Right atrium auricular region (tissue), 2 donors: ENCODE results near the gene PCDHGC3. TPM values are rescaled to one million over a fixed set of nuclear protein-coding genes. Genes with fewer than 3 reads are reported as not detected.

Experiments used
- DNase-seq: peaks from one replicate; pipeline ENCODE4 v3.0.0-alpha.2; 2019; ENCODE audit warnings: low spot score
- H3K27ac ChIP-seq, 2 donors: fragments of 200-600 bp; sonication (generic); 1 replicate in 1 of 2; 2 replicates in 1 of 2; pipeline ENCODE4 v1.5.1; 2016 to 2019
- H3K27me3 ChIP-seq, 2 donors: fragments of 200-600 bp; sonication (generic); one replicate each; pipeline versions ENCODE4 v1.5.1 to v1.6.0; 2017 to 2019
- H3K36me3 ChIP-seq: fragments of 200-600 bp; sonication (generic); one replicate; pipeline ENCODE4 v1.5.1; 2016
- H3K4me1 ChIP-seq, 2 donors: fragments of 200-600 bp; sonication (generic); one replicate each; pipeline versions ENCODE4 v1.5.1 to v1.6.0; 2017 to 2019
- H3K4me3 ChIP-seq, 2 donors: fragments of 200-600 bp; sonication (generic); 1 replicate in 1 of 2; 2 replicates in 1 of 2; pipeline ENCODE4 v1.5.1; 2017 to 2019; ENCODE audit warnings: mild to moderate bottlenecking in 1 of 2, moderate library complexity in 1 of 2
- H3K9me3 ChIP-seq, 2 donors: fragments of 200-600 bp; sonication (generic); one replicate each; pipeline ENCODE4 v1.5.1; 2019
- CTCF ChIP-seq, 2 donors: fragments of 200-600 bp; sonication (generic); IDR thresholded peaks; one replicate each; pipeline ENCODE4 v1.5.1; 2019; ENCODE audit warnings: antibody characterized with exemption in 2 of 2
- total RNA-seq, 2 donors: library from RNA; depleted of rRNA; stranded (reverse); fragments of >200 nt; gene quantifications; one replicate each; pipeline ENCODE4 v1.1.0, GENCODE V29; 2016

PCDHGC3 gene
- total RNA-seq, 2 donors from 2014 or later, result 24.1 to 38.3 TPM

GRCh38 chr5:141465351-141465750 is 10.4 kb upstream of the PCDHGC3 start:
- DNase-seq, result no peak
- Histone ChIP-seq H3K4me3 (no peak overlapping the region), H3K27me3 (no peaks in the 10 kb centered on the region), H3K9me3 (peaks cover 0 to 5% of the 10 kb centered on the region in 2 donors), H3K36me3 (no peaks in the 10 kb centered on the region), H3K27ac (no peak overlapping the region), H3K4me1 (no peaks in the 10 kb centered on the region)
- TF ChIP-seq CTCF (IDR thresholded peaks at IDR 0.05), result no peak

- DNase-seq, result peak; percentile 80
- H3K27ac ChIP-seq, result peak overlapping the region; percentile 87 to 88
- H3K4me1 ChIP-seq, result peaks cover 0 to 29% of the 10 kb centered on the region in 2 donors
- no peaks in the 10 kb centered on the region for H3K27me3 ChIP-seq
- TF ChIP-seq CTCF (IDR thresholded peaks at IDR 0.05), result peak in 1 of 2 donors; percentile 9
- peak overlapping the region; percentile 60 to 65 for H3K4me3 ChIP-seq
- no peaks in the 10 kb centered on the region for H3K36me3 ChIP-seq
- no peaks in the 10 kb centered on the region for H3K9me3 ChIP-seq
These were observed 556 bp downstream of the PCDHGC3 start for GRCh38 chr5:141476132-141476911.

DNA sequence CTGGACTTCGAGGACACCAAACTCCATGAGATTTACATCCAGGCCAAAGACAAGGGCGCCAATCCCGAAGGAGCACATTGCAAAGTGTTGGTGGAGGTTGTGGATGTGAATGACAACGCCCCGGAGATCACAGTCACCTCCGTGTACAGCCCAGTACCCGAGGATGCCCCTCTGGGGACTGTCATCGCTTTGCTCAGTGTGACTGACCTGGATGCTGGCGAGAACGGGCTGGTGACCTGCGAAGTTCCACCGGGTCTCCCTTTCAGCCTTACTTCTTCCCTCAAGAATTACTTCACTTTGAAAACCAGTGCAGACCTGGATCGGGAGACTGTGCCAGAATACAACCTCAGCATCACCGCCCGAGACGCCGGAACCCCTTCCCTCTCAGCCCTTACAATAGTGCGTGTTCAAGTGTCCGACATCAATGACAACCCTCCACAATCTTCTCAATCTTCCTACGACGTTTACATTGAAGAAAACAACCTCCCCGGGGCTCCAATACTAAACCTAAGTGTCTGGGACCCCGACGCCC is 1.3 kb downstream of the PCDHGC3 start:
- no peak for TF ChIP-seq CTCF (IDR thresholded peaks at IDR 0.05)
- Histone ChIP-seq H3K27ac (peak overlapping the region; percentile 87 to 88), H3K4me3 (peak overlapping the region; percentile 60 to 65), H3K4me1 (peaks cover 0 to 29% of the 10 kb centered on the region in 2 donors), H3K27me3 (no peaks in the 10 kb centered on the region), H3K9me3 (no peaks in the 10 kb centered on the region), H3K36me3 (no peaks in the 10 kb centered on the region)
- DNase-seq, result no peak

DNA sequence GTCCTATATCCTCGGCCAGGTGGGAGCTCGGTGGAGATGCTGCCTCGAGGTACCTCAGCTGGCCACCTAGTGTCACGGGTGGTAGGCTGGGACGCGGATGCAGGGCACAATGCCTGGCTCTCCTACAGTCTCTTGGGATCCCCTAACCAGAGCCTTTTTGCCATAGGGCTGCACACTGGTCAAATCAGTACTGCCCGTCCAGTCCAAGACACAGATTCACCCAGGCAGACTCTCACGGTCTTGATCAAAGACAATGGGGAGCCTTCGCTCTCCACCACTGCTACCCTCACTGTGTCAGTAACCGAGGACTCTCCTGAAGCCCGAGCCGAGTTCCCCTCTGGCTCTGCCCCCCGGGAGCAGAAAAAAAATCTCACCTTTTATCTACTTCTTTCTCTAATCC is 2.0 kb downstream of the PCDHGC3 start:
- H3K27ac ChIP-seq, result peak overlapping the region in 1 of 2 donors; percentile 87
- no peaks in the 10 kb centered on the region for H3K27me3 ChIP-seq
- H3K4me3 ChIP-seq, result peak overlapping the region; percentile 60 to 65
- DNase-seq, result no peak
- no peaks in the 10 kb centered on the region for H3K36me3 ChIP-seq
- peaks cover 0 to 29% of the 10 kb centered on the region in 2 donors for H3K4me1 ChIP-seq
- H3K9me3 ChIP-seq, result no peaks in the 10 kb centered on the region
- TF ChIP-seq CTCF (IDR thresholded peaks at IDR 0.05), result no peak

- no peak for TF ChIP-seq CTCF (IDR thresholded peaks at IDR 0.05)
These were observed 2.7 kb downstream of the PCDHGC3 start for GRCh38 chr5:141478321-141478945.

More at GRCh38 chr5:141478321-141478945, 2.7 kb downstream of the PCDHGC3 start:
- Histone ChIP-seq H3K4me1 (peaks cover 0 to 29% of the 10 kb centered on the region in 2 donors), H3K27me3 (no peaks in the 10 kb centered on the region), H3K4me3 (peak overlapping the region; percentile 60 to 65), H3K36me3 (no peaks in the 10 kb centered on the region), H3K27ac (no peak overlapping the region), H3K9me3 (no peaks in the 10 kb centered on the region)
- no peak for DNase-seq
